Stimulated activated CD4-positive, alpha-beta T cell treated with anti-CD3 and anti-CD28 coated beads, Interleukin-1b, Interleukin-23, amount 100 ng/mL, for 24 hours (primary cell): ENCODE results near the gene SECISBP2.
"Not testable (repeated sequence)": the region's sequence is repeated elsewhere in the genome, so short reads cannot be mapped to it uniquely, and the experiment has no call there.

Experiments used
- DNase-seq, 4 experiments: peaks; one replicate each; pipeline ENCODE4 v3.0.0-alpha.2; 2020; ENCODE audit warnings: low read depth in 4 of 4, low spot score in 1 of 4

The SECISBP2 gene

GRCh38 chr9:89309166-89309565, 9.1 kb upstream of the SECISBP2 start:
- no peak for DNase-seq

DNA sequence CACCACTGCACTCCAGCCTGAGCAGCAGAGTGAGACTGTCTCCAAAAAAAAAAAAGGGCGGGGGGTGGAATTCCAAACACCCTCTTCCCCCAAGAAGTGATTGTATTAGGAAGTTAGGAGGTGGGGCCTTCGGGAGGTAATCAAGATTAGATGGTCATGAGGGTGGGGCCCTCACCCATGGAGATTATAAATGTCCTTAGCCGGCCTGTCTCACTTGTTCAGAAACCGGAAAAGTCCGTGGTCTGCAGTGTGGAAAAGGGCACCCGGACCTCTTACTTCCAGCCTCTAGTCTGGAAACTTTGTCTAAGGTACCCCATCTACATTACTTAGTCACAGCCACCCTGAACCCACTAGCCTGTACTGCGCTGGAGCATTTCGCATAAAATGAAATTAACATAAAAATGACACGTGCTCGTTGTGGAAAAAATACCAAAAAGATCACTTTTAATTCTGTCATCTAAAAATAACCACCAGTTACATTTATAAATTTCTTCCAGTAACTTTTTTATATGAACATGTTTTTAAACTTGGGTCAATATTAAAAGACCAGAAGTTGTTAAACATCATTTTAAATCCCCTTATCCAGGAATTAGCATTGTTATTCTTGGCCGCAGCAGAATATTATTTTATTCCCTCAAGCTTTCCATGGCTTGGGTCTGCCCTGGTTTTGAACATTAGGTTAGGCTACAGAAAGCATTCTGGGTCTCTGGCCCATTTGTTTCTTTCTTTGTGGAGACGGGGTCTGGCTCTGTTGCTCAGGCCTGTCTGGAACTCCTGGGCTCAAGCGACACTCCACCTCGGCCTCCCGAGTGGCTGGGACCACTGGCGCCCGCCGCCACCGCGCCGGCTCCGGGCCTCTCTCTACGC, 8.5 kb upstream of the SECISBP2 start:
- no peak for DNase-seq

- peak; percentile 98 to 100 (median 99) for DNase-seq
Measured at GRCh38 chr9:89310475-89311345, 7.6 kb upstream of the SECISBP2 start, which contains the start of gene CKS2. Gene CKS2, plus strand, starts transcription at chr9:89311195. Its CDS starts 98 bp downstream, at chr9:89311293.

DNA sequence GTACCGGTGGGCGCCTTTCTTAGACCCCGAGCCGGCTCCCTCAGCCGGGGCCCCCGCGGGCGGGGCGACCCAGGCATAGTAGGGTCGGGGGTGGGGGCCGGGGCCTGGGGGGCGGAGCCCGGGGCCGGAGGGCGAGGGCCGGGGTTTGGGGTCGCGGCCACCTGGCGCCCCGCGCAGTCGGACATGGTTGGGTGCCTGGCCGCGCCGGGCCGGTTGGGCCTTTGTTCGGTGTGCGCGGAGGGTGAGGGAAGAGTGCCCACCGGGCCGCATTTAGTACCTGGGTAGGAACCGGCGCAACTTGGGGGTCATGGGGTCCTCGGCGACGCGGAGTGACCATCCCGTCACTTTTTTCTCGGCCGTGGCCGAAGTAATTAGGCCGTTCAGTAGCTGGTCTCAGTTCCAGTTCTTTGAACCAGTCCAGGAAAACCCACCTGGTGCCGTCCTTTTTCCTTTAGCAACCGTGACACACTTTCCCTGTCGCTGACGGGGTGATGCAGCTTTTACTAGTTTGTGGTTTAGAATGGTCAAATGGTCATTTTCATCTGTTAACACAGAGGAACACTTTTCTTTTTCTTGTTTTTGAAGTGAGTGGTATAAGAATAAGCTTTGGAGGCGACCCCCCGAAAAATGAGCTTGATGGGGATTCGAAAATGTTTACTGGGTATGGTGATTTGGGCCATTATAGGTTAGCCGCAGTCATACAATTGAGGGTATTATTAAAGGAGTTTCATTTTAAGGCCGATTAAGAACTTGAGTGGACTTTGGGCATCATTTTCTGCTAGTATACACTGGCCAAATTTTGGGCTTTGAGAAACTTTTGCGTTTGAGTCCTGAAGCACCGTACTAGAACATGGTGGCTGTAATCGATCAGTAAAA, 6.7 kb upstream of the SECISBP2 start:
- no peak for DNase-seq

- no peak for DNase-seq
Measured at GRCh38 chr9:89312222-89312571, 6.1 kb upstream of the SECISBP2 start.

DNA sequence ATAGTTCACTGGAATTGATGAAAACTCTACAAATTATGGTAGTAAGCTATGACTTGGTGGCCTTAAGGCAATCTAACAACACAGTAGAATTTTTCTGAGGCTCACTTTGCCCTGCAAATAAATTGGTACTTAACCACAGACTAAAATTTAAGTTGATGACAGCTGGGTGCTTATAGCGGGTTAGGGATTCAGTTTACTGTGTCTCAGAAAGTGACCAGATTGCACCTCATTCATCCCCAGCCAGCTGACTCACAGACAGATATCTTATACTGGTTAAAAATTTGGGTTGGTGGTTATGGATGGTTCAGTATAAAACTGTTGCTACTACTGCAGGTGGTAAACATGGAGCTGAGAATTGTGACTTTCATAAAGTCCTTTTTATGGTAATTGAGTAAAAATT, 4.5 kb upstream of the SECISBP2 start:
- DNase-seq = no peak

- no peak for DNase-seq
Measured at GRCh38 chr9:89314955-89315354, 3.3 kb upstream of the SECISBP2 start.

DNA sequence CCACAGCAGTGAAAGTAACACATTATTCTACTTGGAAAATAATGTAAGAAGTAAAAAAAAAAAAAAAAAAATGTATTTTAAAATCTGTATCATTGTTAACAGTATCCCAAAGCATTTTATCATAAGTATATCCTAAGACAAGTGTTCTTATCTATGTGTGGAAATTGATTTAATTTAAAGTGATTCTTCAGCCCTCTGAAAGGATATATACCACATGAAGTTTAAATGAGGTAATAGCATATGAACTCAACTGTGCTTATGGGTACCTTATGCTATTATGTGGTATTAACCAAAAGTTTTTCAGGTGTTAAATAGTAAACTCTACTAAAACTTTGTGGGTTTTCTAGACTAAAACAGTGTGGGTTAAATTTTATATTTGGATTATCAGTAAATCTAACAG, 2.8 kb upstream of the SECISBP2 start:
- DNase-seq = no peak

DNA sequence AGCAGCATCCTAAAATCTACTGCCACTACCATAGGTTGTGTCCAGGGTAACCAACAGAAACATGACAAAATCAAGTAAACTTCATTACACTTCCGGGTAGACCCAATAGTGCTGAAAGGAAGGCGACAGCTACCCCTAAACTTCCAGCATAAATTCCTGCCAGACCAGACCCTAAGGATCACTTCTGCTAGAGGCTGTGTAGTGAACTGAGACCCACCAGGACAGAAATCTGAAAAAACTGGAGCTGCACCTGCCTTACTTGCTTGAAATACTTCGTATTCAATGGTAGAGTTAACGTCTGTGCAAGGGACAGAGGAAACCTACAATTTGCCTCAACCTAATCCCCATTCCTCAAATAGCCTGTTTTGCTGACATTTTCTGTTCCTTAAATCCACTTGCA, 1.0 kb upstream of the SECISBP2 start:
- no peak for DNase-seq

GRCh38 chr9:89319015-89319905, 960 bp downstream of the SECISBP2 start:
- no peak for DNase-seq

- DNase-seq = no peak
Measured at GRCh38 chr9:89323390-89323789, 5.1 kb downstream of the SECISBP2 start.

- no peak for DNase-seq
Measured at GRCh38 chr9:89325733-89326132, 7.4 kb downstream of the SECISBP2 start.

- DNase-seq = no peak
Measured at GRCh38 chr9:89328064-89328463, 9.8 kb downstream of the SECISBP2 start.

DNA sequence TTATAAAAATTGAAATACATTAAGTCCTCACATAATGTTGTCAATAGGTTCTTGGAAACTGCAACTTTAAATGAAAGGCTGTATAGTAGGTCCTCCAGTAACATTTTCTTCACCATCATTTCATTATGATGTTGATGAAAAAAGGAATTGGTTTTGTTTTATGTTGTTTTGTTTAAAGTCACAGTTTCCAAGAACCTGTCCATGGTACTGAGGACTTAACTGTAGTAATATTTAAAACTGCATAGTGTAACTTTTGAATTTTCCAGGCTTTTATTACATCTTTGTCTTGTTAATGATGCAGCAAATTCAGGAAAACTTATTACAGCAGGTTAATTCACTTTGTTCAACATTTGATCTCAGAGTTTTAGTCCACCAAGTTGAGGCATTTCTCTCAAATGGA, 11.6 kb downstream of the SECISBP2 start:
- no peak for DNase-seq

GRCh38 chr9:89330513-89330912, 12.2 kb downstream of the SECISBP2 start:
- no peak for DNase-seq

GRCh38 chr9:89339807-89340206, 21.5 kb downstream of the SECISBP2 start:
- no peak for DNase-seq

DNA sequence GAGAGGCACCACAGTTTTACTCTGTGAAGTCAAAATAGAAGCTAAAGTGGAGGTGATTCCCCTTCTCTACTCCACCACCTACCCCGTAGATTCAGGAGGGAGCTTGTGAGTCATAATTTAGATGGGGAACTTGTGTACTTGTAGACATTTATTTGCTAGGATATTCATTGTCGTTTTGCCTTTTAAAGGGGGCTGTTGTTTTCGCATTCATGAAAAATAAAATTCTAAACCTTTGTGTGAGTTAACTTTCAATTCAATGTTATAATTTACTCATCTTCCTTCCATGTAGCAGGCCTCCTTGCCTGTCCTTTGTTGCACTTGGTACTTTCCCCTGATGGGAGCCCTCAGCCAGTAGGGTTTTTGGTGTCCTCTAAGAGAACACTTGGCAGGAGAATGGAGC, 22.0 kb downstream of the SECISBP2 start:
- no peak for DNase-seq

DNA sequence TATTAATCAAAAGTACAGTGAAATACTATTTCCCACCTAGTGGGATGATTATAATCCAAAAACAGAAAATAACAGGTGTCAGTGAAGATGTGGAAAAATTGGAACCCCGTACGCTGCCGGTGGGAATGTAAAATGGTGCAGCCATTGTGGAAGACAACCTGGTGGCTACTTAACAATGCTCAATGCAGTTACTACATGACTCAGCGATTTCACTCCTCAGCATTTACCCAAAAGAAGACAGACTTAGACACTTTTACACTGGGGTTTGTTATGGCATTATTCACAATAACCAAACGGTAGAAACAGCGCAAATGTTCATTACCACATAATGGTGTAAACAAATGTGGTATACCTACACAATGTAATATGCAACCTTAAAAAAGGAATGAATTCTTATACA, 23.9 kb downstream of the SECISBP2 start:
- no peak for DNase-seq

DNA sequence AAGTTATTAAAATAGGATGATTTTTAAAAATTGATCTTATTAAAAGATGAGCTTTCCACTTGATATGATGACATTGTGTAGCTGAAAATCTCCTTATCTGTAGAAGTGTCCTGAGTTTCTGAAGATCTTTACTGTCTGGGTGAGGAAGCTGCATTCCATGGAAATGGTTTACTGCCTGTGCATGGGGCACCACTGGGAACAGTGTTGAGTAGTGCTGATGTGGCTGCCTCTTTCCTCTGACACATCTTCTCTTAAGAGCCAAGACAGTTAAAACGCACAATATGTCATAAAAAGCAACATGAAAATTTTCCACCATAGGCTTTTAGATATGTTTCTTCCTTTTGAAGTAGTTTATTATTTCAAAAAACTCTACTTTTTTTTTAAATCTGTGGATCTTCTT, 24.6 kb downstream of the SECISBP2 start:
- DNase-seq = no peak

DNA sequence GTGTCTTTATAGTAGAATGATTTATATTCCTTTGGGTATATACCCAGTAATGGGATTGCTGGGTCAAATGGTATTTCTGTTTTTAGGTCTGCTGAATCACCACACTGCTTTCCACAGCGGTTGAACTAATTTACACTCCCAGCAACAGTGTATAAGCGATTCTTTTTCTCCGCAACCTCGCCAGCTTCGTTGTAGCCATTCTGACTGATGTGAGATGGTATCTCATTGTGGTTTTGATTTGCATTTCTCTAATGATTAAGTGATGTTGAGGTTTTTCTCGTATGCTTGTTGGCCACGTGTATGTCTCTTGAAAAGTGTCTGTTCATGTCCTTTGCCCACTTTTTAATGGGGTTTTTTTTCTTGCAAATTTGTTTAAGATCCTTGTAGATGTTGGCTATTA, 25.5 kb downstream of the SECISBP2 start:
- DNase-seq = not testable (repeated sequence)
